ENCODE data around the gene MICAL2. TPM values are rescaled to one million over a fixed set of nuclear protein-coding genes. Genes with fewer than 3 reads are reported as not detected.
A peak's percentile ranks its signal among the peaks of the same experiment; 100 is the strongest.

The MICAL2 gene
- total RNA-seq, 1 donor from 2014 or later, result 10.0 TPM

DNA sequence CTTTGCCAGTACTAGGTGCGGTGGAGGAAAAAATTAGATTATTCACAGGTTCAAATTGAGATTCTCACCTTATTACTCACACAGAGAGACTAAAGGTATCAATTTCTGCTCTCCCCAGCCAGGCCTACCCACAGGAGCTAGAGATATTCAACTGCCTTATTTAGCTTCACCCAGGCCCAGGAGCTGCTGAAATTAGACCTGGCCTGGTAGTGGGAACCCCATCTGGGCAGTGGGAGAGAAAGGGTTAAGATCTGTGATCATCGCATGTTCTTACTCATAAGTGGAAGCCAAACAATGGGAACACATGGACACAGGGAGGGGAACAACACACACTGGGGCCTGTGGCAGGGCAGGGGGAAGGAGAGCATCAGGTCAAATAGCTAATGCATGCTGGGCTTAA, 20.9 kb upstream of the MICAL2 start:
- no peak for TF ChIP-seq CTCF (IDR thresholded peaks at IDR 0.05; ENCODE audit: unreplicated experiment)
- peaks cover 2% of the 10 kb centered on the region for H3K27me3 Mint-ChIP-seq
- peaks cover 3% of the 10 kb centered on the region for H3K9me3 Mint-ChIP-seq (ENCODE audit: low read depth)
- no peak overlapping the region for H3K27ac Mint-ChIP-seq
- H3K4me3 Mint-ChIP-seq (ENCODE audit: low read depth), result no peak overlapping the region
- H3K4me1 Mint-ChIP-seq (ENCODE audit: low read depth), result peaks cover 28% of the 10 kb centered on the region
- no peaks in the 10 kb centered on the region for H3K36me3 Mint-ChIP-seq (ENCODE audit: insufficient read depth)
- DNase-seq (ENCODE audit: low spot score, unreplicated experiment), result no peak

DNA sequence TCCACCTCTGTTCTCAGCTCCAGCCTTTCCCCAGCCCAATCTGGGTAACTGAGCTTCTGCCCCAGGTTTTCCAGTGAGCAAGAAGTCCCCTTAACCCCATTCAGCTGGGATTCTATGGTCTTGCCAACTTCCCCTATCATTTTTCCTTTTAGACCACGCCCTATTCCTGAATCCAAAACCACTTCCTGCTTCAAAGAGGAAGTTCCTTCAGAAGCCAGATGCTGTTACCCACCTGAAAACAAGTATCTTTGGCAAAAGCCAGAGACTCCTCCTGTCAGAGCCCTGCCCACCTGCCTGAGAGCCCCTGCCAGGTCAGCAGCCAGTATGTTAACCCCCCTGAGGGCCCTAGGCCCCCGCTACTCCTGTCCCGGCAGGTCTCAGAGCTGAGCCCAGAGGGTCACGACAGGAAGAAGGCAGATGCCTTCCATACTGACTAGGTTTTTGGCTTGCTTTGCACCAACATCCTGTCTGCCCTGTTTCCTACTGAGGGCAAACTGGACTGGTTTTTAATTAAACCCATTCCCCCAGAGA, 20.3 kb upstream of the MICAL2 start:
- H3K4me1 Mint-ChIP-seq (ENCODE audit: low read depth), result peaks cover 30% of the 10 kb centered on the region
- H3K27ac Mint-ChIP-seq, result no peak overlapping the region
- no peaks in the 10 kb centered on the region for H3K36me3 Mint-ChIP-seq (ENCODE audit: insufficient read depth)
- peaks cover 2% of the 10 kb centered on the region for H3K27me3 Mint-ChIP-seq
- peaks cover 3% of the 10 kb centered on the region for H3K9me3 Mint-ChIP-seq (ENCODE audit: low read depth)
- no peak for TF ChIP-seq CTCF (IDR thresholded peaks at IDR 0.05; ENCODE audit: unreplicated experiment)
- no peak for DNase-seq (ENCODE audit: low spot score, unreplicated experiment)
- no peak overlapping the region for H3K4me3 Mint-ChIP-seq (ENCODE audit: low read depth)

- TF ChIP-seq CTCF (IDR thresholded peaks at IDR 0.05; ENCODE audit: unreplicated experiment), result no peak
- no peak for DNase-seq (ENCODE audit: low spot score, unreplicated experiment)
- H3K9me3 Mint-ChIP-seq (ENCODE audit: low read depth), result peaks cover 3% of the 10 kb centered on the region
- no peak overlapping the region for H3K27ac Mint-ChIP-seq
- H3K27me3 Mint-ChIP-seq, result peaks cover 2% of the 10 kb centered on the region
- H3K36me3 Mint-ChIP-seq (ENCODE audit: insufficient read depth), result no peaks in the 10 kb centered on the region
- no peak overlapping the region for H3K4me3 Mint-ChIP-seq (ENCODE audit: low read depth)
- H3K4me1 Mint-ChIP-seq (ENCODE audit: low read depth), result peaks cover 29% of the 10 kb centered on the region
These were observed 19.6 kb upstream of the MICAL2 start for GRCh38 chr11:12090761-12091258.

GRCh38 chr11:12091956-12092558, 18.3 kb upstream of the MICAL2 start:
- Mint-ChIP-seq H3K27me3 (no peaks in the 10 kb centered on the region), H3K27ac (peak overlapping the region; percentile 76), H3K4me3 (ENCODE audit: low read depth) (peak overlapping the region; percentile 40), H3K9me3 (ENCODE audit: low read depth) (peaks cover 3% of the 10 kb centered on the region), H3K4me1 (ENCODE audit: low read depth) (peaks cover 23% of the 10 kb centered on the region), H3K36me3 (ENCODE audit: insufficient read depth) (no peaks in the 10 kb centered on the region)
- no peak for DNase-seq (ENCODE audit: low spot score, unreplicated experiment)
- TF ChIP-seq CTCF (IDR thresholded peaks at IDR 0.05; ENCODE audit: unreplicated experiment), result peak; percentile 16

DNA sequence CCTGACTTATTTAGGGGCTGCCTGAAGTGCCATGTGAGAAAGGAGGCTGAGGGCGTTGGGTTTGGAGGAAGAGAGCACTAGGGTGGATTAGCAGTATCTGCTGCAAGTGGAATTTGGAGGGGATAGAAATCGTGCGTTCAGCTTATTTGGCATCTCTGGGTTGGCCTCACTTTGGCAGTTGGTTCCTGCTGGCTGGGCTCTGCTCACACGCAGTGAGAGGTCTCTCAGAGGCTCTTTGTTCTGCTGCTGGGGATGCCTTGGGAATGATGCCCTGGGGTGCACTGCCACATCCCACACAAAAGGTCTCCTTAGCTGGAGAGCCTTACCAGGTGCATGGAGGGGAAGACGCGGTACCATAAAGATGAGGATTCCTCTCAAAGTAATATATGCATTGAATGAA, 17.7 kb upstream of the MICAL2 start:
- no peak for TF ChIP-seq CTCF (IDR thresholded peaks at IDR 0.05; ENCODE audit: unreplicated experiment)
- Mint-ChIP-seq H3K4me1 (ENCODE audit: low read depth) (peaks cover 23% of the 10 kb centered on the region), H3K27me3 (no peaks in the 10 kb centered on the region), H3K27ac (peak overlapping the region; percentile 76), H3K4me3 (ENCODE audit: low read depth) (no peak overlapping the region), H3K36me3 (ENCODE audit: insufficient read depth) (no peaks in the 10 kb centered on the region), H3K9me3 (ENCODE audit: low read depth) (peaks cover 3% of the 10 kb centered on the region)
- DNase-seq (ENCODE audit: low spot score, unreplicated experiment), result no peak
